Measurements from ENCODE around the gene TBC1D26.
"Not testable (repeated sequence)": the region's sequence is repeated elsewhere in the genome, so short reads cannot be mapped to it uniquely, and the experiment has no call there.

DNA sequence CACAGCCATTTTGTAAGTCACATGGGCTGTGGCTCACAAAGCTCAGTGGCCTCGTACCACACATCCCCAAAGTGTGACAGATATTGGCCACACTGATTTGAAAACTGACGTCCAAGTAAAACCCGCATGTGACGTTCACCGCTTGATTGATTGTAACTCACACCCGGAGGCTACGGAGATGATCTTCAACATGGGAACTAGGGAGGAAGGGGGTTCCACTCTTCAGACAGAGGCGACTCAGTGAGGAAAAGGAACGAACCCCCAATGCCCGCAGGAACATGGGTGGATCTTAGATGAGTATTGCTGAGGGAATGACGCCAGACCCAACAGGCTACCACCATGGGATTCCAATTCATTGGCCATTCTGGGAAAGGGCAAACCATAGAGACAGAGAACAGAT is 7.2 kb downstream of the TBC1D26 start:
- TF ChIP-seq, protein P1, sequence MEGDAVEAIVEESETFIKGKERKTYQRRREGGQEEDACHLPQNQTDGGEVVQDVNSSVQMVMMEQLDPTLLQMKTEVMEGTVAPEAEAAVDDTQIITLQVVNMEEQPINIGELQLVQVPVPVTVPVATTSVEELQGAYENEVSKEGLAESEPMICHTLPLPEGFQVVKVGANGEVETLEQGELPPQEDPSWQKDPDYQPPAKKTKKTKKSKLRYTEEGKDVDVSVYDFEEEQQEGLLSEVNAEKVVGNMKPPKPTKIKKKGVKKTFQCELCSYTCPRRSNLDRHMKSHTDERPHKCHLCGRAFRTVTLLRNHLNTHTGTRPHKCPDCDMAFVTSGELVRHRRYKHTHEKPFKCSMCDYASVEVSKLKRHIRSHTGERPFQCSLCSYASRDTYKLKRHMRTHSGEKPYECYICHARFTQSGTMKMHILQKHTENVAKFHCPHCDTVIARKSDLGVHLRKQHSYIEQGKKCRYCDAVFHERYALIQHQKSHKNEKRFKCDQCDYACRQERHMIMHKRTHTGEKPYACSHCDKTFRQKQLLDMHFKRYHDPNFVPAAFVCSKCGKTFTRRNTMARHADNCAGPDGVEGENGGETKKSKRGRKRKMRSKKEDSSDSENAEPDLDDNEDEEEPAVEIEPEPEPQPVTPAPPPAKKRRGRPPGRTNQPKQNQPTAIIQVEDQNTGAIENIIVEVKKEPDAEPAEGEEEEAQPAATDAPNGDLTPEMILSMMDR (IDR thresholded peaks at IDR 0.05): not testable (repeated sequence)
- not testable (repeated sequence) for TF ChIP-seq POLR2A (IDR thresholded peaks at IDR 0.05)
